Mucosa of gallbladder (tissue), 1 donor: ENCODE measurements around the gene EEF1AKMT3. TPM values are rescaled to one million over a fixed set of nuclear protein-coding genes. Genes with fewer than 3 reads are reported as not detected.
A peak's percentile ranks its signal among the peaks of the same experiment; 100 is the strongest.
"Not testable (repeated sequence)": the region's sequence is repeated elsewhere in the genome, so short reads cannot be mapped to it uniquely, and the experiment has no call there.

Source experiments
- DNase-seq: peaks from one replicate; pipeline ENCODE4 v3.0.0-alpha.2; 2020; ENCODE audit warnings: low spot score
- total RNA-seq: library from RNA; stranded (reverse); gene quantifications from one replicate; pipeline ENCODE4 v1.2.1, GENCODE V29; 2021
- donor health status: DM: no; HTN: no; CAD: no.

EEF1AKMT3 gene
- total RNA-seq, 1 donor from 2014 or later, result 7.0 TPM

DNA sequence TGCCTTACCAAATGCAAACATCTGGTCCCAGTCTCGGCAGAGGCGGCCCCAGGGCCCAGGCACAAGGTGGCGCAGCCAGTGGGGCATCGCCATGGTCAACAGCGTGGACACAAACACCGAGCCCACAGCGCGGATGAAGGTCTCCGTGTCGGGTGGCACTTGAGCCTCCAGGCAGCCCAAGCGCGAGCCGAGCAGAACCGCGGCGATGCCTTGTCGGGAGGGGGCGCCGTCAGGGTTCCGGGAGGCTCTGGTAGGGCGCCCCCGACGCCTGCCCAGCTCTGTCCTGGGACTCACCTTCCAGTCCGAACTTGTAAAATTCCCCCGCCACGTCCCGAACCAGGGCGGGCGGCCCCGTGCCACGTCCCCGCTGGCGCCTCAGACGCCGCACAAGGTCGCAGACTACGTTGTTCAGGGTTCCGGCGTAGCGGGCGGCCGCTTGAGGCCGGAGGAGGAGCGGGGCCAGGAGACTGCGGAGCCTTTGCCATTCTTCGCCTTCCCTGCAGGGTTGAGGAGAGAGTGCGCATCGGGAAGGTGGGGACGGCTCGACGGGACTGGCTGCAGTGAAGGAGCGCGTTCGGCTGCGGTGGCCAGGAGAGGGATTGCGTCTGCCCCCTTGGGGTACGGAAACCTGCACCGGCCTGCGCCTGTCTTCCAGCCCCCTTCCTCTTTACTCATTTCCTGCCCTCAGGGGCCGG, 7.3 kb upstream of the EEF1AKMT3 start:
- no peak for DNase-seq

DNA sequence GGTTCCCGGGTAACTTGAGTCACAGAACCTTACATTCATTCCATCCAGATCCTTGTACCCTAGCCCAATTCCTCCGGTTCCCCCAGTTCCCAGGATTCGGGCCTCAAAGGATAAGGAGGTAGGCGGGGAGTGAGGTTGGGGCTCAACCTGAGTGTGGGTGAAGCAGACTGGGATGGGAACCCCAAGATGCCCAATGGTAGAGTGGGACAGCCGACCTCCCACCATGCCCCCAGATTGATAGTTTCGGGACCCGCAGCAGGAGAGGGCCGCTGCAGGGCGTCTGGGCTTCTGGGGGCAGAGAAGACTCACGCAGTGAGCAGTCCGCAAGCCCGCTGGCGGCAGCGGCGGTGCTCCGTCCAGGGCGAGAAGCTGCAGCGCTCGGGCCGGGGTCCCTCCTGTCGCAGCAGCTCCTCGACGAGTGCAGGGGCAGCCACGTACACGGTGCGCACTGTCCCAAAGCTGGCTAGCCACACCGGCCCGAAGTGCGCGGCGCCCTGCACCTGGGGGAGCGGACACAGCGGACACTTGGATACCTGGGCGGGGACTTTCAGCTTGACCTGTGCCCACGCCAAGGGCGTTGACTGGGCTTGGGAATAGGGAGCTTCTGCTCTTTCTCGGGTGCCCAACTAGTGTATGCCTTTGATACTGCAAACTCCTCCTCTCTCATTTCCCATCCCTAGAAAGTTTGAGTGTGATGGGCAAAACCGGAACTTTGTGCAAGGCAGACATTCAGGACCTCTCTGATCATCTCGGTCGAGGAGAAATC, 6.5 kb upstream of the EEF1AKMT3 start:
- DNase-seq, result no peak

DNA sequence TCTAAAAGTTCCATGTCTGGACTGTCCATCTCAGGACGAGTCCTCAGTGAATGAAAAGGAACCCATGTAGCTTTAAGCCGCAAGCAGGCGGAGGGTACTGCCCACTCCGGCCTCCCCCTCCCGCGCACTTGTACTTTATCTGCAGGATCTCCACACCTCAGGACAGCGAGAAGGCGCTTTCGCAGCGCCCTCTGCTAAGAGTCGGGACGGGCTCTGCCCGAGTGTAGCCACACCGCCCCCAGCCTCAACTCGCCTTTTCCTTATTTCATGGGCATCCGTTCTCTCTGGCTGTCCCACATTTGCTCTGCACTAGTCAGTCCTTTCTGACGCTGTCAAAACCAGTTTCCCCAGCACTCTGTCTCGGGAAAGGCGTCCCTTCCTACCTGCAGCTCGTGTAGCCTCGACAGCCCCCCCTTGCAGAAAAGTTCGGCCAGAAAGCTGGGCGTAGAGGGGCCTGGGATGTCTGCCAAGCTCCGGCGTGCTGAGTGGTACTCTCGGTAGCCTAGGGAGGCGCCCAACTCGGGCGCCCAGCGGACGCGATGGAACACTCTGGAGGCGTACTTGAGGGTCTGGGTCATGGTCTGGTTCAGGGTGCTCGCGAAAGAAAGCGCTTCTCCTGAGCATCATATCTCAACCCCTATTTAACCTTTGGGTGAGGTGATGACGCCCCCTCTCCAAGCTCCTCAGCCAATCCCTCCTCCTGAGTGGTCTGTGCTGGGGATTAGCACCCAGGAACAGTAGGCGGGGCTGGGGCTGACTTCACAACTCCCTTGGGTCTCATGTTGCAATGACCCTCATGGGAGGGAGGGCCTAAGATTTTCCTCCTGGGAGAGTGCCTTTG, 5.7 kb upstream of the EEF1AKMT3 start, which contains the start of gene CYP27B1:
CYP27B1 (minus strand) TSS at position 615 of the 841 bp plus-strand sequence; CDS start at position 578, 37 bp downstream.
- DNase-seq, result no peak

DNA sequence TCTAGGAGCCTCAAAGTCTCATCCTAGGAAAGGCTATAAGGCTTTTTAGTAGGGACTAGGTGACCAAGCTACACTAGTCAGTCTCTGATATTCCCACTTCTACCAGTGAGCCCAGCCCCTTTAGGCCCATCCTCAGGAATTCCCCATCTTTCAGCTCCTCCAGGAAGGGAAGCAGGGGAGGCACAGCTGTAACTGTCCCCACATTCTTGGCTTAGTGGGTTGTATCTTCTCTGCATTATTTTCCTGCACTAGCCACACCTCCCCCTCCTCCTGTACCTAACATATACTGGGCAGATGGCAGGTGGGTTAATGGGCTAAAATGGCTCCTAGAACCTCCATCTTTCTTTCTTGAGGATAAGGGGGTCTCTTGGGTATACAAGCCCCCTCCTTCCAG, 5.1 kb upstream of the EEF1AKMT3 start:
- no peak for DNase-seq

DNA sequence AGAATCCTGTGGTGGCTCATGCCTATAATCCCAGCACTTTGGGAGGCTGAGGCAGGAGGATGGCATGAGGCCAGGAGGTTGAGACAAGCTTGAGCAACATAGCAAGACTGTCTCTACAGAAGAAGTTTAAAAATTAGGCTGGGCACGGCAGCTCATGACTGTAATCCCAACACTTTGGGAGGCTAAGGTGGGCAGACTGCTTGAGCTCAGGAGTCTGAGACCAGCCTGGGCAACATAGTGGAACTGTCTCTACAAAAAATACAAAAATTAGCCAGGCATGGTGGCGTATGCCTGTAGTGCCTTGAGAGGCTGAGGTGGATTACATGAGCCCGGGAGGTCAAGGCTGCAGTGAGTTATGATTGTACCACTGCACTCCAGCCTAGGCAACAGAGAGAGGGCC, 4.5 kb upstream of the EEF1AKMT3 start:
- DNase-seq, result no peak

DNA sequence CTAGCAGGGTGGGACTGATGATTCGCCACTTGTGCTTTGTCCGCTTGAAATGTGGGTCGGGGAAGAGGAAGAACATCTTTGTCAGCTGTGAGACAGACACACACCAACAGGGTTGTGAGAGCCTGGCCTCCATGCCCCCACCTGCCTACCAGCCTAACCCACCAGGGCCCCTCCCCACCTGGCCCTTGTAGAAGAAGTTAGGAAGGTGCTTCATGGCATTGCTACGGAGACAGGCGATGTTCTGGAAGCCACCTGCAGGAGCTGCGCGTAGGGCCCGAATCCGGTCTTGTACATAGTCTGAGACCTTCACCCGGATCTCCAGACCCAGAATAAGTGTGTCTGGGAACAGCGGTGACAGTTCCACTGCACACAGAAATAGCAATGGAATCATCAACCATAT, 2.8 kb upstream of the EEF1AKMT3 start:
- no peak for DNase-seq

DNA sequence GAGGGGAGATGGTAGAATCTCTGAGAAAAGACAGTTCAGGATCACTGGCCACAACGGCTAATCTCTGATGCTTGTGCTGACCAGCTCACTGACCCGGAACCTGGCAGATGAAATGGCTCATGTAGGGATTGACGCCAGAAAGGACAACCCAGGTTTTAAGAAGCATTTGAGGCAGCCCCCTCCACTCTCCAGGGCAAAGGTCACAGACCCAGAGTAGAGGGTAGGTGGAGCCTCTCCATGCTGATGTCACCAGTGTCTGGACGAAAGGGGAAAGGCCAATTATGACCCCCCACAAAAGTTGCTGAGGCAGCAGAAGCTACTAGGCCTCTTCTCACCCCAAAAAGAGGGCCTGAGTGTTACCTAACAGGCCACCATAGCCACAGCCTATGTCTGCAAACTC, 1.7 kb upstream of the EEF1AKMT3 start:
- DNase-seq, result no peak

DNA sequence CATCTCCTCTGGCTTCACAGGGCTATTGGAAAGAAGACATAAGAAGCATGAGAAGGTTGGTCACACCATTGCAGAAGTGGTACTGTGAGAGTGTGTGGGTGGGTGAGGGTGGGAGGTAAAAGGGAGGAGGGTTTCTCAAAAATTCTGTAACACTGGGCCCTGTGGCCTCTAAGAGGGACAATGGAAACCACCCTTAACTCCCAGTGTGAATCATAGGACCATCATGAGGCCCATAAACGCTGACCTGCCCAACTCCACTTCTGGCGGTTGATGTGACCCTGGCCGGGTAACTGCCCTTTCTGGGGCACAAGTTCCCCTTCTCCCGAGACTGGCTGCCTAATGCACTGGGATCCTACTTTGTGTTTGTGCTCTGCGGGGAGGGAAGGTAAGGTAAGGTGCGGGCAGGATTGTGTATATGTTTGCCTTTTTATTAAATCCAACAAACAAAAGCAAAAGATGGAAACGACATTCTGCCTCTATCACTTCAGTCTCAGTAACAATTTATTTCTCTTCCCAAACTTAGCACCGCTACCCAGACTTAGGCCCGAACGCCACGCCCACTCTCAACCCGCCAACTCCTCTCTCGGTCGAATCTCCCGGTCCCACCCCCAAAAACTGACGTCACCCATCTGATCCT, 1.1 kb upstream of the EEF1AKMT3 start:
- peak; percentile 84 for DNase-seq

DNA sequence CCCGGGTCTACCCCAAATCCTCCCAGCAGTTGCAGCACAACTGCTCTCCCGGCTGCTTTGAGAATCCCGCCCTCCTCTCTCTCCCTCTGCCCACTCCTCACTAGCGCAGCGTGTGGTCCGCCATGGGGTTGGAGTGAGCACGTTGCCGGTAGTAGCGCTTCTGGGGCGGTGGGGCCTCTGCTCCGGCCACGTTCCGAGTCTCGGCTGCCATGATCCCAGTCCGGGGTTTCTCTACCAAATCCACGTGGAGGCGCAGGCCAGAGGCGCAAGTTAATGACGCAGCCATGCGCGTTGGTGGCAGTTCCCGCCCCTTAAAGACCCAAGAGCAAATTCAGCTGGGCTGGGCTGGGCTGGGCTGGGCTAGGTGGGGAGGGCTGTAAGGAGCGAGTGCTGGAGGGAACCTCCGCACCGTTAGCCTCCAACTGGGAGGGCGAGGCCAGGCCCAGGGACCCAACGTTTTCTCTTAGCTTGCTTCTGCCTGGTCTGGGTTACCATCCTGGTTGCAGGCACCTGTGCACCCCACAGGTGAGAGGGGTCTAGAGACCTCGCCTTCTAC, 463 bp upstream of the EEF1AKMT3 start, which contains the start of gene METTL1:
METTL1 (minus strand) TSS at position 233 of the 556 bp plus-strand sequence; CDS start at position 211, 22 bp downstream.
- DNase-seq, result peak; percentile 96

DNA sequence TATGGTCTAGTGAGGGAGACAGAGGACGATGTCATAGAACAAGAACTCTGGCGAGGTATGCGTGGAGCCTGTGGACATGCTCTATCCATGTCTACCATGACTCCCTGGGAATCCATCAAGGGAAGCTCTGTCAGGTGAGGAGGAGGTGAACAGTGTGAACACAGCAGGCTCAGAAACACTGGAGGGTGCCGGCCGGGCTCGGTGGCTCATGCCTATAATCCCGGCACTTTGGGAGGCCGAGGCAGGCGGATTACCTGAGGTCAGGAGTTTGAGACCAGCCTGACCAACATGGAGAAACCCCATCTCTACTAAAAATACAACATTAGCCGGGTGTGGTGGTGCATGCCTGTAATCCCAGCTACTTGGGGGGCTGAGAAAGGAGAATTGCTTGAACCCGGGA, 2.2 kb downstream of the EEF1AKMT3 start:
- not testable (repeated sequence) for DNase-seq

DNA sequence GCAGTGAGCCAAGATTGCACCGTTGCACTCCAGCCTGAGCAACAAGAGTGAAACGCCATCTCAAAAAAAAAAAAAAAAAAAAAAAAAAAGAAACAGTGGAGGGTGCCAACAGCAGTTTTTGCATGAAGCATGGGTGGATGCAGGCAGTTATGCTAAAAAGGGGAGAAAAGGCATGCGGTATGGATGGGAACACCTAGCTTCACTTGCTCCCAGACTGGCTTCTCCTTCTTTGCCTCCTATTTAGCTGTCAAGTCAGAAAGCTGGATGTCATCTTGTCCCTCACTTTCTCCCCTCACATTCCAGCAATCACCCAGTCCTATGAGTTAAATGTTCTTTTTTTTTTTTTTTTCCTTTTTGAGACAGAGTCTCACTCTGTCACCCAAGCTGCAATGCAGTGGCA, 2.6 kb downstream of the EEF1AKMT3 start:
- DNase-seq, result no peak

DNA sequence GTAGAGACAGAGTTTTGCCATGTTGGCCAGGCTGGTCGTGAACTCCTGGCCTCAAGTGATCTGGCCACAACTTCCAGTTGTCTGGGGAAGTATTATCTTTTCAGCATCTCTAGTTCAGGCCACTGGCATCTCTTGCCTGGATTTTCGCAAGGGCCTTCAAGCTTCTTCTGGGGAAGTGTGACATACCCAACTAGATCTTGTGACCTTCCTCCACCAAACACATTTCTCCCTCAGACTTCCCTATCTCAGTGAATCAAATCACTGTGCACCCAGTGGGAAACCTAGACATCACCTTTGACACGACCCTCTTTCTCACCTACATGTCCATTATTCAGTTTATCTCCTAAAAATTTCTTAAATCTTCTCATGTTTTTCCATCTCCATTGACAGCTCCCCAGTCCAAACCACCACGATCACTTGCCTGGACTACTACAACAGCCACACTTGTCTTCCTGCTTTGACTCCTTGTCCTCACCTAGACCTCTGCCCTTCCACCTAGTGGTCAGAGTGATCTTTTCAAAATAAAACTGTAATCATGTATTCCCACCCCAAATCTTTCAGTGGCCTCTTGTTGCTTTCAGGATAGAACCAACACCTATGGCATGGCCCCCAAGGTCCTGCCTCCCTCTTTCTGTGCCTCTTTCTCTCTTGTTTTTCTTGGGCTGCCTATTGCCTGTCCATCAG, 3.3 kb downstream of the EEF1AKMT3 start:
- no peak for DNase-seq

DNA sequence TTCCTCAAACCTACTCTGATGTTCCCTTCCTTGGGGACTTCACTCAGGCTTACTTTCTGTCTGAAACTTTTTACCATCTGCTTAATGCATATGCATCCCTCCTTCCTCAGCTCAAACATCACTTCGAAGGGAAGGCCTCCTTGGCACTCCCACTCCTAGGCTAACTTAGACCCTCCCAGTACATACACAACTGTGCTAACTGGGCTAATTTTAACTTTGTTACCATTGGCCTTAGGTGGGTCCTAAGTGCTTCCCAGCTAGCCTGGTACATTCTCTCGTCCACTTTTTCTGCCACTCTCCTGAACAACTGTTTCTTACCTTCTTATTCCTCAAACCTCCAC, 3.8 kb downstream of the EEF1AKMT3 start:
- DNase-seq, result no peak

DNA sequence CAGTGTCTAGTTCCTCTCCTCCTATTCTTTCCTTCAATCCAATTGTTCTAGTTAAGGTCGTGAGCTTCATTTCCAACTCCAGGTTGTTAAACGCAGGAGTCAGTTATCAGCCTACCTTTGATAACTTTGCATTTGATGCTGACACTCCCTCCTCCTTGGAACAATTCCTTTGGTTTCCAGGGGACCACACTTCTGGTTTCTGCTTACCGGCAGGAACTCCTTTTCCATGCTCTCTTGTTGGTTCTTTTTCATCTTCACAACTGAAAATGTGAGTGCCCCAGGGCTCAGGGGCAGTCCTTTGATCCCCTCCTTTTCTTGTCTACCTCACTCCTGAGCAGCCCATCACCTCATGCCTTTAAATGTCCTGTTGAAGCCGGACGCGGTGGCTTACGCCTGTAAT, 5.0 kb downstream of the EEF1AKMT3 start:
- no peak for DNase-seq

DNA sequence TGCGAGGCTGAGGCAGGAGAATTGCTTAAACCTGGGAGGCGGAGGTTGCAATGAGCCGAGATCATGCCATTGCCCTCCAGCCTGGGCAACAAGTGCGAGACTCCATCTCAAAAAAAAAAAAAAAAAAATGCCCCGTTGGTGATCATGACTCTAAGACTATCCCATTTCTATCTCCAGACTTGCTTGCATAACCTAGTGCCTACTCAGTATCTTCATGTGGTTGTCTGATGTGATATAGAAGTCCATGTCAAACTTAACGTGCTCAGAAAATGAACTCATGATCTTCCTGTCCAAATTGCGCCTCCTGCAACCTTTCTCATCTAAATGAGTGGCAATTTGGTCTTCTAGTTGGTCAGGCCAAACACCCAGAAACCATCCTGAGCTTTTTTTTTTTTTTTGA, 5.5 kb downstream of the EEF1AKMT3 start:
- DNase-seq, result no peak

DNA sequence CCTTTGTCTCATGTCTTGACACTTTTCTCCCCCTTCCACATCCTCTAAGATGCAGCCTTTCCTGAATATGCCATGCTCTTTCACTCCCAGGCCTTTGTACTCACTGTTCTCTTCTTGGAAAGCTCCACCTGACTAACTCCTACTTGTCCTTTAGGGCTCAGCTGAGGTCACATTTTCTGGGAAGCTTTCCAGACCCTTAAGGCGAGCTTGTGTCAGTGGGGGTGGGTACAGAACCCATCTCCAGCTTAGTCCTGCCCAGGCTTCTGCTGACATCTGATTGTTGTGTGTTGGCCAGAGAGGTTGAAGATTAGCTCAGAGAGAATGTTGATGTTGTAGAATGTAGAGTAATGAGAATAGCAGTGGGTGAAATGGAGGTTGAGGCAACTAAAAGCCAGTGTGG, 7.3 kb downstream of the EEF1AKMT3 start:
- no peak for DNase-seq

DNA sequence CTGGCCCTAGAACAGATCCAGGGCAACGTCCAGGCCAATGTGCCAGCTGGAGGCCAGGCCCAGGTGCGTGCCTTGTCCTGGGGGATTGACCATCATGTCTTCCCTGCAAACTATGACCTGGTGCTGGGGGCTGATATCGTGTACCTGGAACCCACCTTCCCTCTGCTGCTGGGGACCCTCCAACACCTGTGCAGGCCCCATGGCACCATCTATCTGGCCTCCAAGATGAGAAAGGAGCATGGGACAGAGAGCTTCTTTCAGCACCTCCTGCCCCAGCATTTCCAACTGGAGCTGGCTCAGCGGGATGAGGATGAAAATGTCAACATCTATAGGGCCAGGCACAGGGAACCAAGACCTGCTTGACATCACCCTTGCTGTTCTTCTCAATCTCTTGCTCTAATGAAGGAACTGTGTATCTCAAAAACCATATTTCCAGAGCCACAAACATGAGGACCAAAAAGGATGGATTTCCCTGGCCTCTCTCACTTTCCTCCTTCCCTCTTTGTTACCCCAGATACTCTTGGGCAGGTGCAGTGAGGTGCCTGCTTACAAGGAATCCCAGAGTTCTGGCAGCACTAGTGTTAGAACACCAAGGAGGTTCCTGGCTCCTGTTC, 8.0 kb downstream of the EEF1AKMT3 start:
- no peak for DNase-seq

DNA sequence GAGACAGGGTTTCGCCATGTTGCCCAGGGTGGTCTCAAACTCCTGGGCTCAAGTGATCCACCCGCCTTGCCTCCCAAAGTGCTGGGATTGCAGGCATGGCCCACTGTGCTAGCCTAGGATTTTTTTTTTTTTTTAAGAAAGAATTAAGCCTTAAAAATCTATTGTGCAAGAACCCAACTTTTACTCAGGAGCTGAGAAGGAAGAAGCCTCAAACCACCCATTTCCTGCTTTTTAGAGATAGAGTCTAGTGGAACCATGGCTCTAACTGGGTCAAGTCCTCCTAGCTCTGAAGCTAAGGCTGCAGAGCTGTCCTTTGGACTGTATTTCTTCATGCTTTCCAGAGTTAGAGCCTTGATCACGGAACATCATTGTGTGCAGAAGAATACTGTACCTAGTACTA, 8.8 kb downstream of the EEF1AKMT3 start:
- no peak for DNase-seq

DNA sequence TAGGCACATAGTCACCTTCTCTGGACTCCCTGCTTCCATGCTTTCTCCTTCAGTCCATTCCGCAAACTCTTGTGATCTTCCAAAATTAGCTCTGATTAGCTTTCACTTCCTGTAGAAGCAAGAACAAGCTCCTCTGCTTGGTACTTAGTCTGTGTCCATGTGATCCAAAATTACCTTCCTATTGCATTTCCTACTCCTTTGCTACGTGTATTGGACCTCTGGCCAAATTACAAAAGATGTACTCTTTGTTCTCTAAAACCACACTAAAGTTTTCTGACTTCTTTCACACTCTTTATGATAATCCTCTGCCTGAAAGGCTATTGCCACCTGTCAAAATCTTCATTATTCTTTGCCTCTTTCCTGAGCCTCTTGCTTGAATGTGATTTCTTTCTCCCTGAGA, 9.4 kb downstream of the EEF1AKMT3 start:
- no peak for DNase-seq

DNA sequence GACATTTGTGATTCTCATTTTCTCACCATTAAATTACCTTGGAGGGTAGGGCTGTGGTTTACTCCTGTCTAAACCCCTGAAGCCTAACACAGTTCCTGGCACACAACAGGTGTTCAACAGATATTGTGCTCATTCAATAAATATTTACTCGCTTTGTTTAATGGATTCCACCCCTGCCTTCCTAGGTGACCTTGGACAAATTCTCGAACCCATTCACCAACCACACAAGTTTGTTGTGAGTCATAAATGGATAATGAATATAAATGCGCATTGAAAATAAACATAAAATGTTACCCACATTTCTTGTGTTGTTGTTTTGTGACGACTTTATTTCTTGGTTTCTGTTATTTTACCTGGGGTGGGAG, 9.8 kb downstream of the EEF1AKMT3 start:
- no peak for DNase-seq
